22Rv1 (cell line): ENCODE measurements around the gene AFAP1L2.

ENCODE experiments used
- ZFX ChIP-seq: fragments of 450-650 bp; IDR thresholded peaks from 2 replicates; pipeline ENCODE4 v1.6.1; 2017; ENCODE audit warnings: antibody characterized with exemption, borderline replicate concordance
- TF ChIP-seq, protein P1 (sequence below): fragments of 450-650 bp; IDR thresholded peaks from 2 replicates; pipeline ENCODE4 v1.5.1; 2017; ENCODE audit warnings: mild to moderate bottlenecking

GRCh38 chr10:114367351-114368056 lies 36.8 kb downstream of the AFAP1L2 start:
- TF ChIP-seq, protein P1, sequence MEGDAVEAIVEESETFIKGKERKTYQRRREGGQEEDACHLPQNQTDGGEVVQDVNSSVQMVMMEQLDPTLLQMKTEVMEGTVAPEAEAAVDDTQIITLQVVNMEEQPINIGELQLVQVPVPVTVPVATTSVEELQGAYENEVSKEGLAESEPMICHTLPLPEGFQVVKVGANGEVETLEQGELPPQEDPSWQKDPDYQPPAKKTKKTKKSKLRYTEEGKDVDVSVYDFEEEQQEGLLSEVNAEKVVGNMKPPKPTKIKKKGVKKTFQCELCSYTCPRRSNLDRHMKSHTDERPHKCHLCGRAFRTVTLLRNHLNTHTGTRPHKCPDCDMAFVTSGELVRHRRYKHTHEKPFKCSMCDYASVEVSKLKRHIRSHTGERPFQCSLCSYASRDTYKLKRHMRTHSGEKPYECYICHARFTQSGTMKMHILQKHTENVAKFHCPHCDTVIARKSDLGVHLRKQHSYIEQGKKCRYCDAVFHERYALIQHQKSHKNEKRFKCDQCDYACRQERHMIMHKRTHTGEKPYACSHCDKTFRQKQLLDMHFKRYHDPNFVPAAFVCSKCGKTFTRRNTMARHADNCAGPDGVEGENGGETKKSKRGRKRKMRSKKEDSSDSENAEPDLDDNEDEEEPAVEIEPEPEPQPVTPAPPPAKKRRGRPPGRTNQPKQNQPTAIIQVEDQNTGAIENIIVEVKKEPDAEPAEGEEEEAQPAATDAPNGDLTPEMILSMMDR, result no peak
- TF ChIP-seq ZFX, result no peak
